Activated CD4-positive, alpha-beta T cell treated with anti-CD3 and anti-CD28 coated beads for 36 hours (primary cell): ENCODE measurements around the gene ZNF724. TPM values are rescaled to one million over a fixed set of nuclear protein-coding genes. Genes with fewer than 3 reads are reported as not detected.
"Not testable (repeated sequence)": the region's sequence is repeated elsewhere in the genome, so short reads cannot be mapped to it uniquely, and the experiment has no call there.

ENCODE experiments used
- ATAC-seq: fragments of 200-7000 bp; cut with Tn5 transposase; one replicate; pipeline ENCODE4 v1.10.0; 2021; ENCODE audit warnings: mild to moderate bottlenecking, moderate library complexity
- CTCF ChIA-PET: fragments of 350-600 bp; sonication (Branson Sonifier 250); formaldehyde crosslinking; loops from one replicate; lab custom pipeline; 2021; ENCODE audit warnings: antibody characterized with exemption; lab: Charles Lee
- POLR2A ChIA-PET: fragments of 350-600 bp; sonication (Branson Sonifier 250); formaldehyde crosslinking; loops from one replicate; lab custom pipeline; 2021; ENCODE audit warnings: antibody characterized with exemption, inconsistent platforms; lab: Charles Lee
- DNase-seq: peaks from one replicate; pipeline ENCODE4 v3.0.0-alpha.2; 2020
- H3K27ac Mint-ChIP-seq: one replicate; pipeline ENCODE4 v1.8.0; 2021; ENCODE audit warnings: mixed read lengths
- H3K27me3 Mint-ChIP-seq: one replicate; pipeline ENCODE4 v1.8.0; 2021; ENCODE audit warnings: mixed read lengths
- H3K36me3 Mint-ChIP-seq: one replicate; pipeline ENCODE4 v1.8.0; 2021; ENCODE audit warnings: low read depth, mixed read lengths
- H3K4me1 Mint-ChIP-seq: one replicate; pipeline ENCODE4 v1.8.0; 2021; ENCODE audit warnings: mixed read lengths
- H3K4me3 Mint-ChIP-seq: one replicate; pipeline ENCODE4 v1.8.0; 2021; ENCODE audit warnings: mild to moderate bottlenecking, moderate library complexity, mixed read lengths
- H3K9me3 Mint-ChIP-seq: one replicate; pipeline ENCODE4 v1.8.0; 2021; ENCODE audit warnings: low read depth, mixed read lengths
- intact Hi-C, 2 experiments: fragments of 100-400 bp; cut with DNase I in 1 of 2; cut with micrococcal nuclease in 1 of 2; formaldehyde crosslinking; loops; one replicate each; pipeline versions ENCODE4 v1.14.2 to v1.15.1; 2022 to 2024; cut with DNase I, micrococcal nuclease
- total RNA-seq, 2 experiments: library from RNA; stranded (reverse); gene quantifications; one replicate each; pipeline ENCODE4 v1.2.3, GENCODE V29; 2021

ZNF724 gene
- total RNA-seq, 2 experiments from 2014 or later: 15.1 to 19.1 TPM

GRCh38 chr19:23253256-23253655, 3.1 kb upstream of the ZNF724 start:
- intact Hi-C loops: loop anchor here in 1 of 2 experiments (10.0 kb wide), 1 partner anchor 1418 kb away; the partner anchor contains the start of gene ZNF43
- H3K27me3 Mint-ChIP-seq, H3K27ac Mint-ChIP-seq, H3K9me3 Mint-ChIP-seq, ATAC-seq, CTCF ChIA-PET, DNase-seq, H3K4me1 Mint-ChIP-seq, H3K4me3 Mint-ChIP-seq: not testable (repeated sequence)
- POLR2A ChIA-PET: interaction anchor here (0.6 kb wide), 1 partner anchor 14 kb away, joined by 4 read pairs; no protein-coding TSS in a partner anchor
- peaks cover 15% of the 10 kb centered on the region for H3K36me3 Mint-ChIP-seq

- Mint-ChIP-seq H3K27ac (no peak overlapping the region), H3K9me3 (peaks cover 30% of the 10 kb centered on the region), H3K4me1 (peaks cover 2% of the 10 kb centered on the region), H3K4me3 (no peak overlapping the region), H3K27me3 (no peaks in the 10 kb centered on the region), H3K36me3 (peaks cover 85% of the 10 kb centered on the region)
- POLR2A ChIA-PET: no interaction called here
- CTCF ChIA-PET: no interaction called here
- ATAC-seq (no peak), DNase-seq (no peak)
- intact Hi-C loops: loop anchor here in 1 of 2 experiments (10.0 kb wide), 1 partner anchor 443 kb away; the partner anchor contains the start of gene ZNF675
These were observed 8.8 kb downstream of the ZNF724 start for GRCh38 chr19:23241419-23241818.

GRCh38 chr19:23222998-23223652, 27.1 kb downstream of the ZNF724 start:
- ChIA-PET POLR2A (no interaction called here), CTCF (interaction anchor here (0.9 kb wide), 1 partner anchor 14 kb away, joined by 3 read pairs; no protein-coding TSS in a partner anchor)
- H3K4me1 Mint-ChIP-seq: no peaks in the 10 kb centered on the region
- DNase-seq: no peak
- H3K27ac Mint-ChIP-seq: no peak overlapping the region
- no peak overlapping the region for H3K4me3 Mint-ChIP-seq
- intact Hi-C loops: loop anchor here in 1 of 2 experiments (10.0 kb wide), 1 partner anchor 702 kb away; no protein-coding TSS in a partner anchor
- peaks cover 39% of the 10 kb centered on the region for H3K9me3 Mint-ChIP-seq
- no peak for ATAC-seq
- H3K27me3 Mint-ChIP-seq: no peaks in the 10 kb centered on the region
- H3K36me3 Mint-ChIP-seq: peaks cover 78% of the 10 kb centered on the region

- no peak overlapping the region for H3K4me3 Mint-ChIP-seq
- no peaks in the 10 kb centered on the region for H3K4me1 Mint-ChIP-seq
- POLR2A ChIA-PET: no interaction called here
- H3K36me3 Mint-ChIP-seq: no peaks in the 10 kb centered on the region
- peaks cover 4% of the 10 kb centered on the region for H3K9me3 Mint-ChIP-seq
- no peak for ATAC-seq
- no peaks in the 10 kb centered on the region for H3K27me3 Mint-ChIP-seq
- CTCF ChIA-PET: no interaction called here
- intact Hi-C loops: no loop called here
- DNase-seq: peak; percentile 4
- H3K27ac Mint-ChIP-seq: no peak overlapping the region
These were observed 46.3 kb downstream of the ZNF724 start for GRCh38 chr19:23203841-23204344.

GRCh38 chr19:23190341-23190740, 59.9 kb downstream of the ZNF724 start:
- Mint-ChIP-seq H3K36me3 (peaks cover 1% of the 10 kb centered on the region), H3K4me1 (no peaks in the 10 kb centered on the region), H3K9me3 (peaks cover 11% of the 10 kb centered on the region), H3K27me3 (no peaks in the 10 kb centered on the region), H3K4me3 (no peak overlapping the region), H3K27ac (no peak overlapping the region)
- ChIA-PET POLR2A (no interaction called here), CTCF (no interaction called here)
- ATAC-seq (no peak), DNase-seq (no peak)
- intact Hi-C loops: no loop called here

GRCh38 chr19:23183251-23183650, 66.9 kb downstream of the ZNF724 start:
- Mint-ChIP-seq H3K4me1 (no peaks in the 10 kb centered on the region), H3K27ac (no peak overlapping the region), H3K4me3 (no peak overlapping the region), H3K36me3 (no peaks in the 10 kb centered on the region), H3K27me3 (peaks cover 2% of the 10 kb centered on the region), H3K9me3 (peaks cover 10% of the 10 kb centered on the region)
- no peak for ATAC-seq
- CTCF ChIA-PET: interaction anchor here (0.6 kb wide), 1 partner anchor 261 kb away, joined by 3 read pairs; no protein-coding TSS in a partner anchor
- POLR2A ChIA-PET: no interaction called here
- intact Hi-C loops: no loop called here
- no peak for DNase-seq

Other genes with a start within 250 kb of the ZNF724 start
- not detected for gene ZNF728, start 247.2 kb downstream of the ZNF724 start, total RNA-seq
- gene ZNF730, start 133.4 kb downstream of the ZNF724 start, total RNA-seq: 1 to 10 TPM; 2.1 to 3.8 TPM
- 10 to 100 TPM; 35.7 to 45.5 TPM for gene ZNF91, start 145.1 kb upstream of the ZNF724 start, total RNA-seq